HG03196 (cell line): ENCODE measurements around the gene MEGF11.

Experiments used
- ATAC-seq: cut with Tn5 transposase; IDR thresholded peaks from one replicate; pipeline ENCODE4 v1.9.1; 2021; ENCODE audit not compliant: unreplicated experiment

Gene MEGF11

GRCh38 chr15:66096688-66097058, 156.9 kb downstream of the MEGF11 start:
- no peak for ATAC-seq

DNA sequence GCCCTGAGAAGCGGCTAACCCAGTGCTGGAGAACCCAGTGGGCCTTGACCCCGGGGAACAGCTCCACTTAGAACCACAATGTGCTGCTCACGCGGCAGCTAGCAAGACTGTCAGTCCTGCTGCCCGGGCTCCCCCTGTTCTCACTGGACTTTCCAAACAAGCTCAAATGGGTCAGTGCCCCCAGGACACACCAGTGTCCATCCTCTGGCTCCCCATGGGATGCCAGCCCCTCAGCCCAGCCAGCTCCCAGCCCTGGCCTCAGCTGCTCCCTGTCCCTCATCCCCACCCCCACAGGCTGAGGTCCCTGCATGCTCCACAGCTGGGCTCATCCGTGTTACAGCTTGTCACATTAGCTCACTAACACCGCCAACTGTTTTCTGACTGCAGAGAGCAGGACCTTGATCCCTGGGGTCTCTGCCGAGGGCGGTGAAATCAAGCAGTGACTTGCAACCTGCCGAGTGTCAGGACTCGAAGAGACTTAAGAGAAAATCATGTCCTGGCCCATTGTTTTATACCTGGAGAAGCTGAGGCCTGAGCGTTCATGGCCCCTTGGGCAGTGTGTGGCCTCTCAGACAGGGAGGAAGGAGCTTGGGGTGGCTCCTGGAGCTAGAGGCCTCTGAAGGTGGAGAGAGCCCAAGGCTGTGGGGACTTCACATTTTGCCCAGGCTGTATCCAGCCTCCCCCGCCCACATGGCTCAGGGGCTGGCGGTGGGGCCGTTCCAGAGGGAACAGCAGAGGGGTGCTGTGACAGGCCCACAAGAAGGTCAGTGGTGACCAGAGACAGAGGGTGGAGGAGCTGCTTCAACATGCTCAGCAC, 157.5 kb downstream of the MEGF11 start:
- ATAC-seq: no peak

GRCh38 chr15:66094331-66094730, 159.2 kb downstream of the MEGF11 start:
- ATAC-seq: no peak

- no peak for ATAC-seq
Observed at GRCh38 chr15:66092053-66093016, 161.2 kb downstream of the MEGF11 start.

DNA sequence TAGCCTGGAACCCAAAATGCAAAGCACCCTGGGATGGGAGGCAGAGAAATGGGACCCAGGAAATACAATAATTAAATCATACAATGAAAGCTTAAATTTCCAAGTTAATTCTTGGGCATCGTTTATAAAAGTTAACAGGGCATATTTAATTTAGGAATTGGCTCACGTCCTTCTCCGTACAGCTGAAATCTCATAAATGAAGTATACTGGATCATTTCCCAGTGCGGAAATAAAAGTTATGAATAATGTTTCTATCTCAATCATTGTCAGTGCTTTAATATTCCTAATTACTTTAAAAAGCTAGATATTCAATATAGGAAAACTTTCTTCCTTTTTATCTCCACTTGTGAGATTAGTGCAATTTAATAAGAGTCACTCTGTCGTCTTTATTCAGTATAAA, 164.0 kb downstream of the MEGF11 start:
- ATAC-seq: no peak

- ATAC-seq: no peak
Observed at GRCh38 chr15:66089049-66089448, 164.5 kb downstream of the MEGF11 start.

DNA sequence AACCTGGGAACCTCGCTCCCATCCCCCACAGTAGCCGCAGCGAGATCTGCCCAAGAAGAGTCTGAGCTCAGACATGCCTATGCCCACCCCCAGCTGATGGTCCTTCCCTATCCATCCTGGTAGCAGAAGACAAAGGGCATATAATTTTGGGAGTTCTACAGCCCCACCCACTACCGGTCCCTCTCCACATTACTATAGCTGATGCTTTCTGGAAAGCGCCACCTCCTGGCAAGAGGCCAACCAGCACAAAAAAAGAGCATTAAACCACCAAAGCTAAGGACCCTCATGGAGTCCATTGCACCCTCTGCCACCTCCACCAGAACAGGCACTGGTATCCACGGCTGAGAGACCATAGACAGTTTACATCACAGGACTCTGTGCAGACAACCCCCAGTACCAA, 168.4 kb downstream of the MEGF11 start:
- ATAC-seq: no peak

DNA sequence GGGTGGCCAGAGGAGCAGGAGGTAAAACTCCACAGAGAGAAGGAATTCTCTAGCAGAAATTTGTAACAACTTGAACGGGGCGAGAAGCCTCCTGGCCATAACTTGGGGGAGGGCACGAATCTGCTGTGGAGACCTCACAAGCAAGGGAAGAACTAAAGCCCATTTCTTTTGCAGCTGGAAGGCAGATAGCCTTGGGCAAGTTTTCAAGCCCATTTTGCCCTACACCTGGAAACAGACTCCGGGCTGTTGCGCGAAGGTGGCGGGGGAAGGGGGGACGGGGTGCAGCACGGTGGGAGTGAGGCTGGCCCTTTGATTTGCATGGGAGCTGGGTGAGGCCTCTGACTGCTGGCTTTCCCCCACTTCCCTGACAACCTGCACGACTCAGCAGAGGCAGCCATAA, 168.8 kb downstream of the MEGF11 start:
- no peak for ATAC-seq

DNA sequence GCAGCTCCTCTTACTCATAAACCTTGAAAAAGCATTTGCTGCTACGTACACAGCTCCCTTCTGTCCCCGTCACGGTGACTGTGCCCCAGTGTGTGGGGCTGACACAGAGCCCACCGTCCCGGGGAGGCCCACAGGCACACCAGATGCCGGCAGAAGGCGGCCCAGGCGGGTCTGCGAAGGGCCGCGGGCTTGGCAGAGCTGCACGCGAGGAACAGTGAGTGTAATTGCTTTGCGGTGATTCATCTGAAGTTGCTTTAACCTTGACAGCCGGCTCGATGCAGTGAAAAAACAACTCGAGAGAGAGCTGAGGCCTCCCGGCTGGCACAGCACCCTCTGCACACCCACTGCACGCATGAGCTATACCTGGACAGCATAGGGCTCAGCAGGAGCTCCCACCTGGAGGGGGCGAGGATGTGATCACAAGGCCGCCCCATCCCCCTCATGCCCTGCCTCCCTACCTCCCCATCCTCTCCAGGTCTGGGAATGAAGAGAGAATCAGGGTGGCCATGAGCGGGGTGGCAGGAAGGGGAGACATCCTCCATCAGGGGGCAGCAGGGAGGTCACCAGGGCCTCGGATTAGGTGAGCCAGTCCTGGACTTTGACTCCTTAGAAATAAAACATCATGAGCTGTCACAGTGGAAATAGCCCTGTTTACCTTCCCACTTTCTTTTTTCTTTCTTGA, 172.7 kb downstream of the MEGF11 start:
- no peak for ATAC-seq

DNA sequence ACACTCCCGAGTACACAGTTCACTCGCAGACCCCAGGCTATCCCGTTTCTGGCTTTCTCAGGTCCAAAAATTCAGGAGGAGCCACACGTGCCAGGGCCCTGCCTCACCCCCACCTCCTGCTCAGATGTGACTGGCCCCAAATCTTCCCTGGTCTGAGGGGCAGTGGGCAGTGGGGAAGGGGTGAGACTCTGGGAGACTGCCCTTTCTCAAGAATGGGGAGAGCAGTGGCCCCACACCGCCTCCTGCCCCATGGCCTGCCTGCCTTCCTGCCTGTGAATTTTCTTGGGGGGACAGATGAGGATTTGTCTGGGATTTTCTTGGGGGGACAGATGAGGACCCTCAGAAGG, 174.6 kb downstream of the MEGF11 start:
- ATAC-seq: no peak

GRCh38 chr15:66078196-66078928, 175.2 kb downstream of the MEGF11 start:
- ATAC-seq: no peak

- ATAC-seq: no peak
Observed at GRCh38 chr15:66077320-66077663, 176.3 kb downstream of the MEGF11 start.

DNA sequence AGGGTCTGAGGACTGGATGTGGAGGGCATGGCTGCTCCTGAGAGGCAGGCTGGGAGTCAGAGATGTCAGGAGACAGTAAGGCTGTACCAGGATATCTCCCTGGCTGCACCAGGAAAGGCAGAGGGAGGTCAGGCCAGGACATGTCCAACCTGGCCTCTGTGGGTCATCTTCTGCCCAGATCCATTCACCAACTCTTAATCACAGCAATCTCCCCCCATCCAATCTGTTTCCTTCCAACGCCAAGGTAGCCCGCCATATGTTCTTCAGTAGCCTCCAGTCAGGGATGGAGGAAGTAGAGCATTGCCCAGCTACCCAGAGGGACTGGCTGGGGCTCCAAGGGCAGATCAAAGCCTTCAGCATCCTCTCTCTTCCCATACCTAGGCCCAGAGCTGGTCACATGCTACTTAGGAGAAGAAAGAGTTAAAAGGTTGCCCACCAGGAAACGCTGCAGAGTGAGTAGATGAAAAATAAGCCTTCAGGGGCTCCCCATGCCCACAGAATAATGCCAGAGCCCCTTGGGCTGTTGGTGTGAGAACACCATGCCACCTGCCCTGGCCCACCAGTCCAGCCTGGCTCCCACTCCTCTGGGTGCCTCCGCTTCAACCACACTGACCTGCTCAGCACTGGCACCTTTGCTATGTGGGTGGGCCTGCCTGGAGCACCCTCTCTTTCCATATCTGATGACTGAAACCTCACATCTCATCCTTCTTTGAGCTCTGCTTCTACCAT, 176.8 kb downstream of the MEGF11 start:
- no peak for ATAC-seq

- ATAC-seq: no peak
Observed at GRCh38 chr15:66075947-66076346, 177.6 kb downstream of the MEGF11 start.

- ATAC-seq: no peak
Observed at GRCh38 chr15:66072616-66073361, 180.8 kb downstream of the MEGF11 start.

DNA sequence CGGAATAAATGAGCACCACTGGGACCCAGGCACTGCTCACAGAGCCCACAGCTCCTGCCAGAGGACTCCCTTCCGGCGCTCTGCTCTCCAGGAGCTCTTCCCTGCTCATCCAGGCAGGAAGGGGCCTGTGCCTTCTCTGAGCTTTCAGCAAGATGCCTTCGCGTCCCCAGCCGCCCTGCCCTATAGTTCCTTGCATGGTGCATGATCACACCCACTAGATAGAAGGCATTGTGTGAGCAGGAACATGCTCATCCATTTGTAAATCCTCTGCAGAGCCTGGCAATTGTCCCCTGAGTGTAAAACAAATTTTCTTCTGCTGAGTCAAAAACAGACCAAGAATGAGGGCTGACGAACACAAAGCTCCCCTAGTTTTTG, 181.6 kb downstream of the MEGF11 start:
- ATAC-seq: no peak

GRCh38 chr15:66071160-66071920, 182.2 kb downstream of the MEGF11 start:
- no peak for ATAC-seq

- no peak for ATAC-seq
Observed at GRCh38 chr15:66070220-66070934, 183.2 kb downstream of the MEGF11 start.
